ENCODE measurements around the gene YTHDC2. TPM values are rescaled to one million over a fixed set of nuclear protein-coding genes. Genes with fewer than 3 reads are reported as not detected.

Gene YTHDC2
- total and polyA plus RNA-seq, 2 of the 13 experiments (the other 11 are each of a cell fraction or from before 2014, with no cell fraction given), result 6.7 to 17.8 TPM

DNA sequence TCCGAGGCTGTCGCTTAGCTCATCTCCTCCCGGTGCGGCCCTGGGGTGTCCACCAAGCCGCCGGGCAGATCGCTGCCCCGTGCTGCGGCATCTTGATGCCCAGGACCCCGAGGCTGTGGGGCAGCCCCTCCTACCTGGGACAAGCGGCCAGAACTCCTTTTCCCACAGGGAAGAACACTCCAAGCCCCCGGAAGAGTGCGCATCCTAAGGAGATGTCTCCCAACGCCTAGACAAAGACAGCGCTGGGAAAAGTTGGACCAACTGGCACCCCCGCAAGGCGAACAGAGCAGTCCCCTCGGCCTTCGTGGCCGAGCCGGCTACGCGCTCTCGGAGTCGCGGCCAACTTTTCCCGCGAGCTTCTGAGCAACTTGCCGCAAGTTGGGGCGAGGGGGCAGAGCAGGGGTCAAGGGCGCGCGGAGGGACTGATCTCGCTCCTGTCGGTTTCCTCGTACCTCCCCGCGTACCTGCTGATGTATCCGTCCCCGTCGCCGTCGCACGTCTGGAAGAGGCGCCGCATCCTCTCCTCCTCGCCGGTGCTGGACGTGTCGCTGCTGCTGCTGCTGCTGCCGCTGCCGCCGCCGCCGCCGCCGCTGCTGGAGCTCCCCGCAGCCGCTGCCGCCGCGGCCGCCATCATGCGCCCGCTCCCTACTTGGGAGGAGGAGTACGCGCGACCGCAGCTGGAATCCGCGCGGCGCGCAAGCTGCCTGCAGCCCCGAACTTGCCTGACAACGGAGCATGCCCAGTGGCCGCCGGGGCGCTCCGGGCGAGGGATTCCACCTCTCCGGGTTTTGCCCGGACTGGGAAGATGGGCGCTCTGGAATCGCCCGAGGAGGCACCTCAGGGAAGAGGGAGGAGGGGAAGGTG is 25.5 kb upstream of the YTHDC2 start, which contains the start of gene MCC (continued):
- TF ChIP-seq ZNF10 (CRISPR knock-in tag; IDR thresholded peaks at IDR 0.05; ENCODE audit: borderline replicate concordance, low read depth) (no peak), GATAD2A (CRISPR knock-in tag; IDR thresholded peaks at IDR 0.05) (peak; percentile 36; the same call in 1 of the 2 replicates), ZNF512 (CRISPR knock-in tag; IDR thresholded peaks at IDR 0.05) (no peak), JUN (CRISPR knock-in tag; IDR thresholded peaks at IDR 0.05) (no peak), KDM1A (CRISPR knock-in tag; IDR thresholded peaks at IDR 0.05) (peak; percentile 42; the same call in 1 of the 2 replicates), ETV6 (CRISPR knock-in tag; conservative IDR thresholded peaks at IDR 0.05) (no peak), SOX13 (IDR thresholded peaks at IDR 0.05) (no peak), SOX13 (CRISPR knock-in tag; conservative IDR thresholded peaks at IDR 0.05 in 1 of 2, IDR thresholded peaks at IDR 0.05 in 1 of 2) (0 out of 4 replicates have a peak, but pooled peaks of 1 of the 2 experiments have one; percentile 35), BRD4 (CRISPR knock-in tag; IDR thresholded peaks at IDR 0.05) (no peak), ZNF558 (CRISPR knock-in tag; IDR thresholded peaks at IDR 0.05; ENCODE audit: borderline replicate concordance) (0 out of 2 replicates have a peak, but pooled peaks have one; percentile 64), KDM2A (CRISPR knock-in tag; IDR thresholded peaks at IDR 0.05; ENCODE audit: borderline replicate concordance, low read depth) (peak; percentile 88), MYC (CRISPR knock-in tag; IDR thresholded peaks at IDR 0.05; ENCODE audit: borderline replicate concordance) (peak; percentile 39; the same call in 1 of the 2 replicates), POGZ (CRISPR knock-in tag; IDR thresholded peaks at IDR 0.05) (peak; percentile 36; the same call in 1 of the 2 replicates), HES4 (CRISPR knock-in tag; IDR thresholded peaks at IDR 0.05; ENCODE audit: borderline replicate concordance) (0 out of 2 replicates have a peak, but pooled peaks have one; percentile 43), ARNT2 (CRISPR knock-in tag; IDR thresholded peaks at IDR 0.05; ENCODE audit: low read depth) (peak; percentile 55; the same call in 1 of the 2 replicates), GLMP (CRISPR knock-in tag; IDR thresholded peaks at IDR 0.05; ENCODE audit: borderline replicate concordance) (no peak), FIP1L1 (IDR thresholded peaks at IDR 0.05; ENCODE audit: borderline replicate concordance, insufficient read depth, low read depth, low read length) (no peak)
- TF ChIP-seq, protein P1, sequence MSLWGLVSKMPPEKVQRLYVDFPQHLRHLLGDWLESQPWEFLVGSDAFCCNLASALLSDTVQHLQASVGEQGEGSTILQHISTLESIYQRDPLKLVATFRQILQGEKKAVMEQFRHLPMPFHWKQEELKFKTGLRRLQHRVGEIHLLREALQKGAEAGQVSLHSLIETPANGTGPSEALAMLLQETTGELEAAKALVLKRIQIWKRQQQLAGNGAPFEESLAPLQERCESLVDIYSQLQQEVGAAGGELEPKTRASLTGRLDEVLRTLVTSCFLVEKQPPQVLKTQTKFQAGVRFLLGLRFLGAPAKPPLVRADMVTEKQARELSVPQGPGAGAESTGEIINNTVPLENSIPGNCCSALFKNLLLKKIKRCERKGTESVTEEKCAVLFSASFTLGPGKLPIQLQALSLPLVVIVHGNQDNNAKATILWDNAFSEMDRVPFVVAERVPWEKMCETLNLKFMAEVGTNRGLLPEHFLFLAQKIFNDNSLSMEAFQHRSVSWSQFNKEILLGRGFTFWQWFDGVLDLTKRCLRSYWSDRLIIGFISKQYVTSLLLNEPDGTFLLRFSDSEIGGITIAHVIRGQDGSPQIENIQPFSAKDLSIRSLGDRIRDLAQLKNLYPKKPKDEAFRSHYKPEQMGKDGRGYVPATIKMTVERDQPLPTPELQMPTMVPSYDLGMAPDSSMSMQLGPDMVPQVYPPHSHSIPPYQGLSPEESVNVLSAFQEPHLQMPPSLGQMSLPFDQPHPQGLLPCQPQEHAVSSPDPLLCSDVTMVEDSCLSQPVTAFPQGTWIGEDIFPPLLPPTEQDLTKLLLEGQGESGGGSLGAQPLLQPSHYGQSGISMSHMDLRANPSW (CRISPR knock-in tag; IDR thresholded peaks at IDR 0.05; ENCODE audit: borderline replicate concordance), result no peak
- TF ChIP-seq, protein P2, sequence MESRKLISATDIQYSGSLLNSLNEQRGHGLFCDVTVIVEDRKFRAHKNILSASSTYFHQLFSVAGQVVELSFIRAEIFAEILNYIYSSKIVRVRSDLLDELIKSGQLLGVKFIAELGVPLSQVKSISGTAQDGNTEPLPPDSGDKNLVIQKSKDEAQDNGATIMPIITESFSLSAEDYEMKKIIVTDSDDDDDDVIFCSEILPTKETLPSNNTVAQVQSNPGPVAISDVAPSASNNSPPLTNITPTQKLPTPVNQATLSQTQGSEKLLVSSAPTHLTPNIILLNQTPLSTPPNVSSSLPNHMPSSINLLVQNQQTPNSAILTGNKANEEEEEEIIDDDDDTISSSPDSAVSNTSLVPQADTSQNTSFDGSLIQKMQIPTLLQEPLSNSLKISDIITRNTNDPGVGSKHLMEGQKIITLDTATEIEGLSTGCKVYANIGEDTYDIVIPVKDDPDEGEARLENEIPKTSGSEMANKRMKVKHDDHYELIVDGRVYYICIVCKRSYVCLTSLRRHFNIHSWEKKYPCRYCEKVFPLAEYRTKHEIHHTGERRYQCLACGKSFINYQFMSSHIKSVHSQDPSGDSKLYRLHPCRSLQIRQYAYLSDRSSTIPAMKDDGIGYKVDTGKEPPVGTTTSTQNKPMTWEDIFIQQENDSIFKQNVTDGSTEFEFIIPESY (CRISPR knock-in tag; IDR thresholded peaks at IDR 0.05), result no peak

All from HepG2 (cell line).